ENCODE results near the gene GRM1. TPM values are rescaled to one million over a fixed set of nuclear protein-coding genes. Genes with fewer than 3 reads are reported as not detected.
A peak's percentile ranks its signal among the peaks of the same experiment; 100 is the strongest.

GRM1 gene
- total RNA-seq, 2 donors from 2014 or later, result 0.57 to 0.62 TPM

DNA sequence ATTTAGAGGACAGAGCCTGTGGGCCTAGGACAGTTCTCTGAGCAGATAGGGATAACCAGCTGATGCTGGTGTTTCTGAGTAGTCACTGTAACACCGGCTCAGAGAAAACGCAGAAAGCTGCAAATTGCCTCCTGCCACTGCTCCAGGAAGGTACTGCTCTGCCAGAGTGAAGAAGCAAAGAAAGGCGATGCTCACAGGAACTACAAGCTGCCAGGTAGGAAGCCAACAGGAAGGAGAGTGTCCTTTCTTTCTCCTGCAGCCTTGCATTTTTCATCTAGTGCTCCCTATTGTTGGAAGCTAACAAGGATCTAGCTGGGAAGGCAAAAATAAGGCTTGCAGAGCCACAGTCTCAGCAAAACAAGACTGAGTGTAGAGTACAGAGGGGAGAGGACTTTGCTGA is 444.1 kb downstream of the GRM1 start:
- Mint-ChIP-seq H3K27me3 (ENCODE audit: insufficient read depth) (no peaks in the 10 kb centered on the region), H3K36me3 (ENCODE audit: low read depth) (no peaks in the 10 kb centered on the region), H3K4me1 (peaks cover 3% of the 10 kb centered on the region), H3K9me3 (no peaks in the 10 kb centered on the region), H3K4me3 (no peak overlapping the region), H3K27ac (no peak overlapping the region)
- Histone ChIP-seq H3K9me3 (ENCODE audit: control insufficient read depth, low read length) (no peaks in the 10 kb centered on the region), H3K4me3 (ENCODE audit: low read length) (no peak overlapping the region), H3K36me3 (ENCODE audit: control insufficient read depth, insufficient read depth, low read length) (no peaks in the 10 kb centered on the region), H3K9ac (ENCODE audit: extremely low read depth, low read length, poor library complexity, severe bottlenecking) (no peak overlapping the region), H3K27me3 (ENCODE audit: control insufficient read depth, insufficient read depth, low read length, poor library complexity, severe bottlenecking) (no peaks in the 10 kb centered on the region), H3K4me1 (ENCODE audit: control insufficient read depth, insufficient read depth, low read length) (no peaks in the 10 kb centered on the region), H3K27ac (ENCODE audit: low read depth, low read length) (no peak overlapping the region)
- DNase-seq, result peak; percentile 48
- WGBS, 2 experiments (ENCODE audit: insufficient coverage in 1 of 2, insufficient read length in 1 of 2), result 80 to 88% methylated on average over 3 of the region's 3 CpGs
- no peak for TF ChIP-seq CTCF (conservative IDR thresholded peaks at IDR 0.05)

GRCh38 chr6:146481527-146481926 is 452.7 kb downstream of the GRM1 start:
- no peaks in the 10 kb centered on the region for H3K4me1 Mint-ChIP-seq
- no peaks in the 10 kb centered on the region for H3K36me3 ChIP-seq (ENCODE audit: control insufficient read depth, insufficient read depth, low read length)
- TF ChIP-seq CTCF (conservative IDR thresholded peaks at IDR 0.05), result no peak
- peaks cover 6% of the 10 kb centered on the region for H3K9me3 ChIP-seq (ENCODE audit: control insufficient read depth, low read length)
- no peak overlapping the region for H3K4me3 ChIP-seq (ENCODE audit: low read length)
- DNase-seq, result no peak
- peaks cover 2% of the 10 kb centered on the region for H3K27me3 Mint-ChIP-seq (ENCODE audit: insufficient read depth)
- H3K4me3 Mint-ChIP-seq, result no peak overlapping the region
- peaks cover 2% of the 10 kb centered on the region for H3K36me3 Mint-ChIP-seq (ENCODE audit: low read depth)
- no peak overlapping the region for H3K27ac ChIP-seq (ENCODE audit: low read depth, low read length)
- WGBS, 2 experiments (ENCODE audit: insufficient coverage in 1 of 2, insufficient read length in 1 of 2), result 89% methylated on average over 2 of the region's 2 CpGs; no CpG with 5 or more reads in 1 of the 2 experiments
- no peaks in the 10 kb centered on the region for H3K27me3 ChIP-seq (ENCODE audit: control insufficient read depth, insufficient read depth, low read length, poor library complexity, severe bottlenecking)
- peaks cover 22% of the 10 kb centered on the region for H3K9me3 Mint-ChIP-seq
- H3K9ac ChIP-seq (ENCODE audit: extremely low read depth, low read length, poor library complexity, severe bottlenecking), result no peak overlapping the region
- no peak overlapping the region for H3K27ac Mint-ChIP-seq
- H3K4me1 ChIP-seq (ENCODE audit: control insufficient read depth, insufficient read depth, low read length), result no peaks in the 10 kb centered on the region

DNA sequence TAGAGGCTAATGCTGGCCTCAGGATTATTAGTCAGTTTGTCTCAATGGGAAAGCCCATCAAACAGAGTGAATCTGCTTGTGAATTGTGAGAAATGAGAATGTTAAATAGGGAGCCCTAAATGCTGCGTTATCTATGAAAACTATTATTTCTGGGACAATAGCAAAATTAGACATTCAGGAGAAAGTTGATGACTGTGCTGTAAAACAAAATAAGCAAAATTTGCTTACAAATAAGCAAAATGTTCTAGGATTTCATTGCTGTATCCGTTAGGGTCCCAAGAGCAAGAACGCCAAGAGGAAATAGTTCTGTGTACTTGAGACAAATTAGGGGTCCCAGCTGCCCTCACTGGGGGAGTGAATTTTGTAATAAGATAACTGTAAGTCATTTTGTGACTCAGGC is 455.5 kb downstream of the GRM1 start:
- no peak overlapping the region for H3K27ac Mint-ChIP-seq
- H3K4me3 Mint-ChIP-seq, result no peak overlapping the region
- H3K27me3 Mint-ChIP-seq (ENCODE audit: insufficient read depth), result peaks cover 2% of the 10 kb centered on the region
- no peak for TF ChIP-seq CTCF (conservative IDR thresholded peaks at IDR 0.05)
- Histone ChIP-seq H3K27me3 (ENCODE audit: control insufficient read depth, insufficient read depth, low read length, poor library complexity, severe bottlenecking) (no peaks in the 10 kb centered on the region), H3K9ac (ENCODE audit: extremely low read depth, low read length, poor library complexity, severe bottlenecking) (no peak overlapping the region), H3K4me3 (ENCODE audit: low read length) (no peak overlapping the region), H3K9me3 (ENCODE audit: control insufficient read depth, low read length) (peaks cover 6% of the 10 kb centered on the region), H3K36me3 (ENCODE audit: control insufficient read depth, insufficient read depth, low read length) (no peaks in the 10 kb centered on the region), H3K27ac (ENCODE audit: low read depth, low read length) (no peak overlapping the region), H3K4me1 (ENCODE audit: control insufficient read depth, insufficient read depth, low read length) (no peaks in the 10 kb centered on the region)
- DNase-seq, result no peak
- H3K36me3 Mint-ChIP-seq (ENCODE audit: low read depth), result peaks cover 2% of the 10 kb centered on the region
- peaks cover 11% of the 10 kb centered on the region for H3K9me3 Mint-ChIP-seq
- H3K4me1 Mint-ChIP-seq, result no peaks in the 10 kb centered on the region
- 95 to 96% methylated on average over 2 to 3 of the region's 3 CpGs for WGBS, 2 experiments (ENCODE audit: insufficient coverage in 1 of 2, insufficient read length in 1 of 2)

Other genes with a start within 250 kb of the GRM1 start
- 10 to 100 TPM; 17.8 to 17.9 TPM for gene FBXO30, start 214.3 kb upstream of the GRM1 start, total RNA-seq
- gene SHPRH, start 64.7 kb upstream of the GRM1 start, total RNA-seq, result 10 to 100 TPM; 32.1 to 32.4 TPM

All from endodermal cell (in vitro differentiated cells).